Osteocyte (in vitro differentiated cells): ENCODE data around the gene FOXP3. TPM values are rescaled to one million over a fixed set of nuclear protein-coding genes. Genes with fewer than 3 reads are reported as not detected.

Experiments used
- DNase-seq: peaks from one replicate; pipeline ENCODE4 v3.0.0; 2021; ENCODE audit warnings: mixed read lengths; ENCODE audit not compliant: unreplicated experiment; ENCODE audit errors: extremely low spot score
- H3K27ac Mint-ChIP-seq: one replicate; pipeline ENCODE4 v1.8.0; 2021; ENCODE audit warnings: mild to moderate bottlenecking, mixed read lengths; ENCODE audit not compliant: unreplicated experiment
- H3K27me3 Mint-ChIP-seq: one replicate; pipeline ENCODE4 v1.8.0; 2021; ENCODE audit warnings: mixed read lengths; ENCODE audit not compliant: unreplicated experiment
- H3K36me3 Mint-ChIP-seq: one replicate; pipeline ENCODE4 v1.8.0; 2021; ENCODE audit warnings: mixed read lengths; ENCODE audit not compliant: unreplicated experiment
- H3K4me1 Mint-ChIP-seq: one replicate; pipeline ENCODE4 v1.8.0; 2021; ENCODE audit warnings: mixed read lengths; ENCODE audit not compliant: unreplicated experiment
- H3K4me3 Mint-ChIP-seq: one replicate; pipeline ENCODE4 v1.8.0; 2021; ENCODE audit warnings: mild to moderate bottlenecking, moderate library complexity, mixed read lengths; ENCODE audit not compliant: unreplicated experiment
- H3K9me3 Mint-ChIP-seq: one replicate; pipeline ENCODE4 v1.8.0; 2021; ENCODE audit warnings: mixed read lengths; ENCODE audit not compliant: unreplicated experiment
- CTCF ChIP-seq: fragments of 200-600 bp; sonication (generic); IDR thresholded peaks from 2 replicates; pipeline ENCODE4 v1.5.0; 2021; ENCODE audit warnings: antibody characterized with exemption, mild to moderate bottlenecking, moderate library complexity
- total RNA-seq: library from RNA; stranded (reverse); gene quantifications from 2 replicates; pipeline ENCODE4 v1.2.1, GENCODE V29; 2021

Gene FOXP3
- total RNA-seq, 1 donor from 2014 or later = 0.13 TPM

- no peaks in the 10 kb centered on the region for H3K9me3 Mint-ChIP-seq
- H3K4me1 Mint-ChIP-seq = peaks cover 13% of the 10 kb centered on the region
- no peak overlapping the region for H3K27ac Mint-ChIP-seq
- no peak for TF ChIP-seq CTCF
- peaks cover 2% of the 10 kb centered on the region for H3K36me3 Mint-ChIP-seq
- H3K4me3 Mint-ChIP-seq = no peak overlapping the region
- DNase-seq = no peak
- no peaks in the 10 kb centered on the region for H3K27me3 Mint-ChIP-seq
These were observed 8.7 kb upstream of the FOXP3 start for GRCh38 chrX:49273181-49273727.

- peaks cover 16% of the 10 kb centered on the region for H3K4me1 Mint-ChIP-seq
These were observed 7.9 kb upstream of the FOXP3 start for GRCh38 chrX:49272421-49272820.

GRCh38 chrX:49271341-49271740 lies 6.8 kb upstream of the FOXP3 start:
- TF ChIP-seq CTCF = no peak
- peak overlapping the region; percentile 67 for H3K4me3 Mint-ChIP-seq
- DNase-seq = no peak
- H3K36me3 Mint-ChIP-seq = no peaks in the 10 kb centered on the region
- peaks cover 16% of the 10 kb centered on the region for H3K4me1 Mint-ChIP-seq
- H3K27me3 Mint-ChIP-seq = no peaks in the 10 kb centered on the region
- H3K9me3 Mint-ChIP-seq = no peaks in the 10 kb centered on the region
- H3K27ac Mint-ChIP-seq = peak overlapping the region; percentile 59

More at GRCh38 chrX:49272421-49272820, 7.9 kb upstream of the FOXP3 start:
- DNase-seq = no peak
- Mint-ChIP-seq H3K4me3 (no peak overlapping the region), H3K36me3 (peaks cover 2% of the 10 kb centered on the region), H3K27ac (no peak overlapping the region), H3K27me3 (no peaks in the 10 kb centered on the region), H3K9me3 (no peaks in the 10 kb centered on the region)
- TF ChIP-seq CTCF = no peak

GRCh38 chrX:49270249-49270921 lies 5.9 kb upstream of the FOXP3 start:
- H3K4me1 Mint-ChIP-seq = peaks cover 16% of the 10 kb centered on the region
- peak overlapping the region; percentile 59 for H3K27ac Mint-ChIP-seq
- DNase-seq = no peak

More at GRCh38 chrX:49270249-49270921, 5.9 kb upstream of the FOXP3 start:
- no peak for TF ChIP-seq CTCF
- H3K36me3 Mint-ChIP-seq = no peaks in the 10 kb centered on the region
- no peaks in the 10 kb centered on the region for H3K27me3 Mint-ChIP-seq
- peak overlapping the region; percentile 67 for H3K4me3 Mint-ChIP-seq
- H3K9me3 Mint-ChIP-seq = no peaks in the 10 kb centered on the region
